ENCODE results near the gene INF2.

The INF2 gene

DNA sequence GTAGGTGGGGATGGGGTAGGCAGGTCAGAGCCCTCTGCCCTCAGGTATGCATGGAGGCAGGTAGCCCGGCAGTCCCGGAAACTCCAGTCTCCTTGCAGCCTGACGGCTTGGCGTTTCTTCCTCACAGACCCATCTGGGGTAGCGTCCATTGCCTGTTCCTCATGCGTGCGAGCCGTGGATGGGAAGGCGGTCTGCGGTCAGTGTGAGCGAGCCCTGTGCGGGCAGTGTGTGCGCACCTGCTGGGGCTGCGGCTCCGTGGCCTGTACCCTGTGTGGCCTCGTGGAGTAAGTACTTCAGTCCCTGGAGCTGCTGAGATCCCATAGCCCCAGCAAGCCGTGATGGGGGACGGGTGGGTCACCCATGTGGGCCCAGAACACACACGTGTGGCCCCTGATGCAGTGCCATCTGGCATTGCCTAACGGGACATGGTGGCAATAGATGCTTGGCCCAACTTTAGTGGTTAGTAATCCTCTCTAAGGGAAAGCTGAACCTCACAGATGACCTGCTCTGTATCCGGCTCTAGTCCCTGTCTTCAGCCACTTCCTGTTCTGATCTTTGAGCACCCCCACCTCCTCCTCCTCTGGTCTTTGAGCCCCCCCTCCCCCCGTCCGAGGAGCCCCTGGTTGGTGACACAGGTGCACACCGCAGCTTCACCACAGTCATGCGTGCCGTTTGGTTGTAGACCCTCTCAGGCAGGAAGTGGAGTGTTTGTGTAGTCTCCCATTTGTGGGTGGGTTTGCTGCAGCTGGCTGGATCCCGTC is 67.2 kb downstream of the INF2 start:
- ATAC-seq = no peak

DNA sequence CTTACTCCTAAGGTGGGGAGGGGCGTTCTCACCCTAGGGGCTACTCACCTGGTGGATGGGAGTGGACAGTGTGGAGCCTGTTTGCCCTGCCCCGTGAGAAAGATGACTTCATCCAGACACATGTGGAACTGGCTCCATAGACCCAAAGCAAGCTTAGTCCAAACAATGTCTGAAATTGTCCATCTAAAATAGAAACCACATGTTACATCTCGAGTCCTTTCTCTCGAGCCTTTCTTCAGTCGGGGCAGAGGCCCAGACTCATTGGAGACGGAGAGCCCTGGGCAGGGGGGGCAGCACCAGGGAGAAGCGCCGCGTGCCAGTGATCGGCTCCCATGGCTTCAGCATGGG is 67.8 kb downstream of the INF2 start:
- ATAC-seq = no peak

More for the DNA sequence above, 67.2 kb downstream of the INF2 start:
- no peak for TF ChIP-seq ZC3H10 (CRISPR knock-in tag; IDR thresholded peaks at IDR 0.05)
- TF ChIP-seq TOX (CRISPR knock-in tag; IDR thresholded peaks at IDR 0.05; ENCODE audit: borderline replicate concordance) = no peak
- no peak for TF ChIP-seq ZFP3 (CRISPR knock-in tag; IDR thresholded peaks at IDR 0.05)
- TF ChIP-seq GLIS3 (CRISPR knock-in tag; IDR thresholded peaks at IDR 0.05) = no peak
- TF ChIP-seq, protein P1, sequence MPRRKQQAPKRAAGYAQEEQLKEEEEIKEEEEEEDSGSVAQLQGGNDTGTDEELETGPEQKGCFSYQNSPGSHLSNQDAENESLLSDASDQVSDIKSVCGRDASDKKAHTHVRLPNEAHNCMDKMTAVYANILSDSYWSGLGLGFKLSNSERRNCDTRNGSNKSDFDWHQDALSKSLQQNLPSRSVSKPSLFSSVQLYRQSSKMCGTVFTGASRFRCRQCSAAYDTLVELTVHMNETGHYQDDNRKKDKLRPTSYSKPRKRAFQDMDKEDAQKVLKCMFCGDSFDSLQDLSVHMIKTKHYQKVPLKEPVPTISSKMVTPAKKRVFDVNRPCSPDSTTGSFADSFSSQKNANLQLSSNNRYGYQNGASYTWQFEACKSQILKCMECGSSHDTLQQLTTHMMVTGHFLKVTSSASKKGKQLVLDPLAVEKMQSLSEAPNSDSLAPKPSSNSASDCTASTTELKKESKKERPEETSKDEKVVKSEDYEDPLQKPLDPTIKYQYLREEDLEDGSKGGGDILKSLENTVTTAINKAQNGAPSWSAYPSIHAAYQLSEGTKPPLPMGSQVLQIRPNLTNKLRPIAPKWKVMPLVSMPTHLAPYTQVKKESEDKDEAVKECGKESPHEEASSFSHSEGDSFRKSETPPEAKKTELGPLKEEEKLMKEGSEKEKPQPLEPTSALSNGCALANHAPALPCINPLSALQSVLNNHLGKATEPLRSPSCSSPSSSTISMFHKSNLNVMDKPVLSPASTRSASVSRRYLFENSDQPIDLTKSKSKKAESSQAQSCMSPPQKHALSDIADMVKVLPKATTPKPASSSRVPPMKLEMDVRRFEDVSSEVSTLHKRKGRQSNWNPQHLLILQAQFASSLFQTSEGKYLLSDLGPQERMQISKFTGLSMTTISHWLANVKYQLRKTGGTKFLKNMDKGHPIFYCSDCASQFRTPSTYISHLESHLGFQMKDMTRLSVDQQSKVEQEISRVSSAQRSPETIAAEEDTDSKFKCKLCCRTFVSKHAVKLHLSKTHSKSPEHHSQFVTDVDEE (CRISPR knock-in tag; IDR thresholded peaks at IDR 0.05) = no peak

DNA sequence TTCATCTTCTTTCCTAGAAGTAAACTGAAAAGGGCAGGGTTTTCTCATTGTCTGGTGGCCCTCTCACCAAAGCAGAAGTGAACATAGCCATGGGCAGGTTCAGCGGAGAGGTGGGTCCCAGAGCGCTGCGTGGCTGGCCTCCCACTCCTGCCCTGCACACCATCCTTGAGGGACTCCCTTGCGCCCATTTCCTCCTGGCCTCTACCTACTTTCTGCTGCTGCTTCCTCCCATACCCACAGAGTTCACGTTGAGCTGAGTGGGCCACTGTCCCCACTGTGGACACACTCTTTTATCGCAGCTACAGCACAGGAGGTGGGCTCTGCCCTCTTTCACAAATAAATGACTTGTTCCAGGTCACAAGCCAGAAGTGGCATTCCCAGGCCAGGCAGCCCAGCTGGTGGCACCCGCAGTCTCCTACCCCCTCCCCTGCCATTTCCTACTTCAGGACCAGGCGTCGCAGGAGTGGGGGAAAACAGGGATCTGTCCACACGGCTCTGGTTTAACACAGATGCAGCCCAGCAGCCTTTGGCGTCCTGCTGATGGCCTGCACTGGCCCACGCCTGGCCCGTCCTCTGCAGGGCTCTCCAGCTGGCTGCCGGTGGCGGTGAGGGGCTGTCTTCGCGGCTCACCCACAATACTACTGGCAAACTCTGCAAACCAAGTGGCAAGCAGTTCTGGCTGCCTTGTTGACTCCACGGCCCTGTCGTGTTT is 68.4 kb downstream of the INF2 start:
- ATAC-seq = no peak
- TF ChIP-seq ZFP30 (CRISPR knock-in tag; IDR thresholded peaks at IDR 0.05) = no peak
- no peak for TF ChIP-seq ZNF565 (CRISPR knock-in tag; conservative IDR thresholded peaks at IDR 0.05; ENCODE audit: low read depth)
- TF ChIP-seq, protein P2, sequence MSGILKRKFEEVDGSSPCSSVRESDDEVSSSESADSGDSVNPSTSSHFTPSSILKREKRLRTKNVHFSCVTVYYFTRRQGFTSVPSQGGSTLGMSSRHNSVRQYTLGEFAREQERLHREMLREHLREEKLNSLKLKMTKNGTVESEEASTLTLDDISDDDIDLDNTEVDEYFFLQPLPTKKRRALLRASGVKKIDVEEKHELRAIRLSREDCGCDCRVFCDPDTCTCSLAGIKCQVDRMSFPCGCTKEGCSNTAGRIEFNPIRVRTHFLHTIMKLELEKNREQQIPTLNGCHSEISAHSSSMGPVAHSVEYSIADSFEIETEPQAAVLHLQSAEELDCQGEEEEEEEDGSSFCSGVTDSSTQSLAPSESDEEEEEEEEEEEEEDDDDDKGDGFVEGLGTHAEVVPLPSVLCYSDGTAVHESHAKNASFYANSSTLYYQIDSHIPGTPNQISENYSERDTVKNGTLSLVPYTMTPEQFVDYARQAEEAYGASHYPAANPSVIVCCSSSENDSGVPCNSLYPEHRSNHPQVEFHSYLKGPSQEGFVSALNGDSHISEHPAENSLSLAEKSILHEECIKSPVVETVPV (CRISPR knock-in tag; IDR thresholded peaks at IDR 0.05) = no peak
- no peak for TF ChIP-seq BACH2 (CRISPR knock-in tag; IDR thresholded peaks at IDR 0.05; ENCODE audit: borderline replicate concordance)
- TF ChIP-seq ESRRG (CRISPR knock-in tag; IDR thresholded peaks at IDR 0.05) = no peak
- TF ChIP-seq, protein P3, sequence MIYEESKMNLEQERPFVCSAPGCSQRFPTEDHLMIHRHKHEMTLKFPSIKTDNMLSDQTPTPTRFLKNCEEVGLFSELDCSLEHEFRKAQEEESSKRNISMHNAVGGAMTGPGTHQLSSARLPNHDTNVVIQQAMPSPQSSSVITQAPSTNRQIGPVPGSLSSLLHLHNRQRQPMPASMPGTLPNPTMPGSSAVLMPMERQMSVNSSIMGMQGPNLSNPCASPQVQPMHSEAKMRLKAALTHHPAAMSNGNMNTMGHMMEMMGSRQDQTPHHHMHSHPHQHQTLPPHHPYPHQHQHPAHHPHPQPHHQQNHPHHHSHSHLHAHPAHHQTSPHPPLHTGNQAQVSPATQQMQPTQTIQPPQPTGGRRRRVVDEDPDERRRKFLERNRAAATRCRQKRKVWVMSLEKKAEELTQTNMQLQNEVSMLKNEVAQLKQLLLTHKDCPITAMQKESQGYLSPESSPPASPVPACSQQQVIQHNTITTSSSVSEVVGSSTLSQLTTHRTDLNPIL (CRISPR knock-in tag; IDR thresholded peaks at IDR 0.05; ENCODE audit: low read depth) = no peak
- TF ChIP-seq, protein P4, sequence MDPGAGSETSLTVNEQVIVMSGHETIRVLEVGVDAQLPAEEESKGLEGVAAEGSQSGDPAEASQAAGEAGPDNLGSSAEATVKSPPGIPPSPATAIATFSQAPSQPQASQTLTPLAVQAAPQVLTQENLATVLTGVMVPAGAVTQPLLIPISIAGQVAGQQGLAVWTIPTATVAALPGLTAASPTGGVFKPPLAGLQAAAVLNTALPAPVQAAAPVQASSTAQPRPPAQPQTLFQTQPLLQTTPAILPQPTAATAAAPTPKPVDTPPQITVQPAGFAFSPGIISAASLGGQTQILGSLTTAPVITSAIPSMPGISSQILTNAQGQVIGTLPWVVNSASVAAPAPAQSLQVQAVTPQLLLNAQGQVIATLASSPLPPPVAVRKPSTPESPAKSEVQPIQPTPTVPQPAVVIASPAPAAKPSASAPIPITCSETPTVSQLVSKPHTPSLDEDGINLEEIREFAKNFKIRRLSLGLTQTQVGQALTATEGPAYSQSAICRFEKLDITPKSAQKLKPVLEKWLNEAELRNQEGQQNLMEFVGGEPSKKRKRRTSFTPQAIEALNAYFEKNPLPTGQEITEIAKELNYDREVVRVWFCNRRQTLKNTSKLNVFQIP (CRISPR knock-in tag; IDR thresholded peaks at IDR 0.05; ENCODE audit: borderline replicate concordance, low read depth) = no peak
- TF ChIP-seq SNAI2 (CRISPR knock-in tag; IDR thresholded peaks at IDR 0.05) = no peak
- TF ChIP-seq CSDC2 (CRISPR knock-in tag; IDR thresholded peaks at IDR 0.05) = no peak
- TF ChIP-seq, protein P1 (CRISPR knock-in tag; IDR thresholded peaks at IDR 0.05) = no peak
- TF ChIP-seq PPARA (CRISPR knock-in tag; IDR thresholded peaks at IDR 0.05; ENCODE audit: borderline replicate concordance) = no peak

More for the DNA sequence above, 67.8 kb downstream of the INF2 start:
- no peak for TF ChIP-seq RARB (CRISPR knock-in tag; IDR thresholded peaks at IDR 0.05)
- TF ChIP-seq, protein P3 (CRISPR knock-in tag; IDR thresholded peaks at IDR 0.05; ENCODE audit: low read depth) = no peak
- no peak for TF ChIP-seq TOX (CRISPR knock-in tag; IDR thresholded peaks at IDR 0.05; ENCODE audit: borderline replicate concordance)
- no peak for TF ChIP-seq ZNF70 (CRISPR knock-in tag; IDR thresholded peaks at IDR 0.05)
- TF ChIP-seq, protein P1 (CRISPR knock-in tag; IDR thresholded peaks at IDR 0.05) = no peak
- TF ChIP-seq ARNTL (CRISPR knock-in tag; IDR thresholded peaks at IDR 0.05; ENCODE audit: borderline replicate concordance, low read depth) = no peak
- TF ChIP-seq SNAI2 (CRISPR knock-in tag; IDR thresholded peaks at IDR 0.05) = no peak
- no peak for TF ChIP-seq BACH2 (CRISPR knock-in tag; IDR thresholded peaks at IDR 0.05; ENCODE audit: borderline replicate concordance)
- no peak for TF ChIP-seq TCF4 (CRISPR knock-in tag; IDR thresholded peaks at IDR 0.05; ENCODE audit: borderline replicate concordance)
- TF ChIP-seq ESRRG (CRISPR knock-in tag; IDR thresholded peaks at IDR 0.05) = no peak
- TF ChIP-seq PPARA (CRISPR knock-in tag; IDR thresholded peaks at IDR 0.05; ENCODE audit: borderline replicate concordance) = no peak
- no peak for TF ChIP-seq ISL1 (CRISPR knock-in tag; IDR thresholded peaks at IDR 0.05)
- no peak for TF ChIP-seq OSR1 (CRISPR knock-in tag; IDR thresholded peaks at IDR 0.05)

All from SK-N-SH treated with all-trans-retinoic acid at 6 μM for 48 hours (cell line).